ENCODE data around the gene PFN2.
A peak's percentile ranks its signal among the peaks of the same experiment; 100 is the strongest.
"Not testable (repeated sequence)": the region's sequence is repeated elsewhere in the genome, so short reads cannot be mapped to it uniquely, and the experiment has no call there.

The PFN2 gene, protein sequence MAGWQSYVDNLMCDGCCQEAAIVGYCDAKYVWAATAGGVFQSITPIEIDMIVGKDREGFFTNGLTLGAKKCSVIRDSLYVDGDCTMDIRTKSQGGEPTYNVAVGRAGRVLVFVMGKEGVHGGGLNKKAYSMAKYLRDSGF

GRCh38 chr3:149970716-149971402, at the start of gene PFN2:
TSS of gene PFN2 (minus strand) at chr3:149970895. CDS start at chr3:149970856, 39 bp downstream.
- DNase-seq (ENCODE audit: low read depth in 2 of 2) = peak; percentile 11 to 27

- DNase-seq (ENCODE audit: low read depth in 2 of 2) = no peak
Measured at GRCh38 chr3:150015901-150016300, 45.2 kb upstream of the PFN2 start.

DNA sequence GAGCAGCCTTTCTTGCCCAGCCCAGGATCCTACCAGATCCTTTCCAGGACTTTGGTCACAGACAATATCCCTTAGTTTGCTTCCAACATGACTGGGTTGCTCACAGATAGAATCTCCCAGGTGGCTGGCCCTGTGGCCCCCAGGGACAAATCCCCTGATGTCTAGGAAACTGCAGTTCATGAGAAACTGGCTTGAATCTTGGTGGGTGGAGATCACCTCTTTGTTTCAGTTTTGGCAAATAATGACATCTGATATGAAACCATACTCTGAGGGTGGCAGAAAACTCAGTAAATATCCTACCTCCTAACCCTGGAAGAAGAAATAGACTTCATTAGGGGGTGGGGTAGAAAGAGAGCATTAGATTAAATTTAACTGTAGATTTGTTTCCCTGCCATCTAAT, 44.1 kb upstream of the PFN2 start:
- no peak for DNase-seq (ENCODE audit: low read depth in 2 of 2)

- DNase-seq (ENCODE audit: low read depth in 2 of 2) = no peak
Measured at GRCh38 chr3:150013801-150014200, 43.1 kb upstream of the PFN2 start.

DNA sequence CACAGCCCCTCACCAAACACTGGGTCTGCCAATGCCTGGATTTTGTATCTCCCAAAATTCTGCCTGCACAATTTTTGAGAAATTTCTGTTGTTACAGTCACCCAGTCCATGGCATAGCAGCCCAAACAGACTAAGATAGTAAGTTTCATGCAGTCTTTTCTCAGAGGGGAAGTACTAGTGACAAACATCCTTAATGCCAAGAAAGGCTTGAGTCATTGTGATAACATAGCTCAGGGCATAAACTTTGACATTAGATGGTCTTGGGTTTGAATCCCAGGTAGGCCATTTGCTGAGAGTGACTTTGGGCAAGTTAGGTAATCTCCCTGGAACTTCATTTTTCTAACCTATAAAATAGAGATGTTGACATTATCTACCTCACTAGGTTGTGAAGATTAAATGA, 36.1 kb upstream of the PFN2 start:
- DNase-seq (ENCODE audit: low read depth in 2 of 2) = no peak

DNA sequence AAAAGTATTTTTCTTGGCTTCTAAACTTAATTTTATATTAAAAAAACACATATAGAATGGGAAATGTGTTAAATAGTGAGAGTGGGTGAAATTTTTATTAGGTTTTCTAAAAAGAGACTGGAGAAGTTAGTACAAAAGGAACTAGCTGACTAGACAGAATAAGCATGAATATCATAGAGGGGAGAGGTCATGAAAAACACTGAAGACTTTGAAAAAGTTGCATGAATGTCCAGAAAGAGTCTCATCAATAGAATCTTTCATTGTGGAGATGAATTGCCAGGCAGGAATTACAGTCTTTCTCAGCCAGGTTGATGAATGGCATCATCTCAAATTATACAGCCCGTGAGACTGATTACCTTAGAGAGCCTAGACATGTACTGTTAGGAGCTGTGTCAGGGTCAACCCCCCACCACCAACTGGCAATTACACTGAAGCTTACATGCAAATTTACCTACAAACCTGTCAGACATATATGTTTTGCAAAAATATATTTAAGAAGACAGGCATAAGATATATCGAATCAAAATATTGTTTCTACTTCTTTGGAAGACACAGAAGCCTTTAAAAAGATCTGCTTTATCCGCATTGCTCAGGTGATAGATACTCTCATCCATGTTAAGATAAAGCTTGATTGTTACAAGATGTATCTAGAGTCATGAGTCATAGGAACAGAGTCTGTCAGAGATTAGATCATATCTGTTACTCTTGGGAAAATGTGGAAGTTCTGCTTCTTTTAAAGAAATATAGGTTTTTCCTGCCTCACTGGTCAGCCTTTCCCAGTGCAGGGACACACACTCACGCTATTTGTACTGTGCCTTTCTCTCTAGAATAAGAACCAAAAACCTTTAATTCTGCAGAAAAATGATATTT, 34.8 kb upstream of the PFN2 start:
- DNase-seq (ENCODE audit: low read depth in 2 of 2) = no peak

DNA sequence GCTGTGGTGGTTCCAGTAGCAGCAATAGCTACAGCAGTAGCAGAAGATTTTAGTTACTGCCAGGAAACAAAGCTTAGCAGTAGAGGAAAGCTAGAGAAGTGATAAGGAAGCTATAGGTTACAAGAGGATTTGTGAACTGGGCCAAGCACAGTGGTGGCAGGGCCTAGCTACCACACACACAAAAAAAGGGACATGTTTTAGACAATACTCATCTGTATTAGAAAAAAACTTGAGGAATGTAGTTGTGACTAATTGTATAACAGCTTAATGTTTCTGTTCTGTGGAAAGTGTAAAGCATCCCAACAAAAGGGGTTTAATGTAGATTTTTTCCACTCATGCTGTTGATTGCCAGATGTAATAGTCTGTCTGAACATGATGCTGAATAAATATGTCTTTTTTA, 29.9 kb upstream of the PFN2 start:
- DNase-seq (ENCODE audit: low read depth in 2 of 2) = no peak

- DNase-seq (ENCODE audit: low read depth in 2 of 2) = no peak
Measured at GRCh38 chr3:149999421-149999820, 28.7 kb upstream of the PFN2 start.

- no peak for DNase-seq (ENCODE audit: low read depth in 2 of 2)
Measured at GRCh38 chr3:149998946-149999345, 28.3 kb upstream of the PFN2 start.

GRCh38 chr3:149992416-149993058, 21.8 kb upstream of the PFN2 start:
- DNase-seq (ENCODE audit: low read depth in 2 of 2) = no peak

DNA sequence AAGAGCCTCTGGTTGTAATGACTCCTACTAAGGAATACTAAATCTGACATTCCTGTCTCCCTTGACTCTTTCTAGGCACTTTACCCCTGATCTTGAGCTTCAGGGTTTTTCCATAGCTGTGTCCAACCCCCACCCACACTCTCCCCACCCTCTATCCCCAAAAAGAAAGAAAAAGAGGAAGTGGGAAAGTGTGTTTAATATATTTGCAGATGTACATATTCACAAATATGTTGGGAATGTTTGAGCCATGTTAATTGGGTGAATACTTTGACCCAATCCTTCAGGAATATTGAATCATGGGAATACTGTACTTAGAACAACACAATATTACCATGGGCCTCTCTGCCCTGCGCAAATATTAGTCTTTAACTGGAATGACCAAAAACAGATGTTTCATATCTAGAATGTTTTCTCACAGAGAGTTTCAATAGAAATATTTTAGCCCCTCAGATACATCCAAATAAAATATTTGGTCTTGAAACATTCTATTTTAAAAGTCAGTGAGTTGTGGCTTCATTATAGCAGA, 19.8 kb upstream of the PFN2 start:
- no peak for DNase-seq (ENCODE audit: low read depth in 2 of 2)

DNA sequence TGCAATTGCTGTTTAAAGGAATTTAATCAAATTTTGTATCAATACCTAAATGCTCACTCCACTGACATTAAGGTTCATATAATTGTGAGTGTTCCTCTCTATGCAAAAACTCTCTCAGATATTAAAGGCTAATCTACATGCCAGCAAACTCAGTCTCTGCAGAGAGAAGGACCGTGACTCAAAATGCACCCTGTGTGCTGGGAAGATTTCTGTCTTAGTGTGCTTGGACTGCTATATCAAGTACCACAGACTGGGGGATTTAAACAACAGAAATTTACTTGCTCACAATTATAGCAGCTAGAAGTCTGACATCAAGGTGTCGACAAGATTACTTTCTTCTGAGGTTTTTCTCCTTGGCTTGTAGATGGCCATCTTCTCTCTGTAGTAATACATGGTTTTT, 18.6 kb upstream of the PFN2 start:
- no peak for DNase-seq (ENCODE audit: low read depth in 2 of 2)

DNA sequence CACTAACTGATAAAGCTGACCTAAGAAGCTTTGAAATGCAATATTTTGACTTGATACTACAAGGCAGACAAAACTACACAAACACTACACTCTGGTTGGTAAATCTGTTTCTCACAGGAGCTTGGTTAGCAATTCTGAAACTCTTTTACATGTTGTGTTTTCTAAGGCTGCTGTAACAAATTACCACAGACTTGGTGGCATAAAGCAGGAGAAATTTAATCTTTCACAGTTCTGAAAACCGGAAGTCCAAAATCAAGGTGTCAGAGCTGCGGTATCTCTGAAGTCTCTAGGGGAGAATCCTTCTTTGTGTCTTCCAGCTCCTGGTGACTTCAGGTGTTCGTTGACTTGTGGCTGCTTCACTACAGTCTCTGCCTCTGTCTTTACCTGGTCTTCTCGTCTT, 12.9 kb upstream of the PFN2 start:
- no peak for DNase-seq (ENCODE audit: low read depth in 2 of 2)

GRCh38 chr3:149983053-149983452, 12.4 kb upstream of the PFN2 start:
- not testable (repeated sequence) for DNase-seq (ENCODE audit: low read depth in 2 of 2)

DNA sequence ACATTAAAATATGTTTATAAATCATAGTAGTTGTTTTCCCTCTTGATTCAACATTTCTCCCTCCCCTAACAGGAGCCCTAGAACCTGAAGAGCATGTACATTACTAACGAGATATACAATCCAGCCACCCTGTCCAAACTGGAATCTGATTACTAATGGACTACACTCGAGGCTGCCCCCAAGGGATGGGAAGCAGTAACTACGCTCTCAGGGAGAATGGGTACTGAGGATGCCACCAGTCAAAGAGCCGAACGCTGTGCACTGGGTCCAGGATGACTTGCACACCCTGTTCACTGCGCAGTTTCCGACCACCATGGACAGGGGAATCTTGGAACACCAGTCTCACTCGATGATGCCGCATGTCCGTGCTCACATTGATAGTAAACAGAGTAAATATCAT, 11.3 kb upstream of the PFN2 start:
- DNase-seq (ENCODE audit: low read depth in 2 of 2) = not testable (repeated sequence)

- no peak for DNase-seq (ENCODE audit: low read depth in 2 of 2)
Measured at GRCh38 chr3:149977386-149977785, 6.7 kb upstream of the PFN2 start.

DNA sequence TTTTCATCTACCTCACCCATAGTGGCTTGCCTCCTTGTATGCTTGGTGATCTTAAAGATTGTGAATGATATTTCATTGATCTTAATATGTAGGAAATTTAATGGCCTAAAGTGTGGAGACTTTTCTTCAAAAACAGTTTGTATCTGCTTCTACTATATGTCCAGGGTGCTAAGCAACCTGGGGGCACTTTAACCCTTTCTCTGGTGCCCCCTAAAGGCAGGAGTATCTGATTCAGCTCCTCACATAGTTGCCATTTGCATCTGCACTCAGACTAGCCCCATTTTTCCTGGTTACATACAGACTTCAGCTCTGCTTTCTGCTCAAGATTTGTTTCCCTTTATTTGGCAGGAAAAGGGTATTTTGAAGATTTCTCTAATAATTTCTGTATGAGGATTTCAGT, 5.2 kb upstream of the PFN2 start:
- no peak for DNase-seq (ENCODE audit: low read depth in 2 of 2)

DNA sequence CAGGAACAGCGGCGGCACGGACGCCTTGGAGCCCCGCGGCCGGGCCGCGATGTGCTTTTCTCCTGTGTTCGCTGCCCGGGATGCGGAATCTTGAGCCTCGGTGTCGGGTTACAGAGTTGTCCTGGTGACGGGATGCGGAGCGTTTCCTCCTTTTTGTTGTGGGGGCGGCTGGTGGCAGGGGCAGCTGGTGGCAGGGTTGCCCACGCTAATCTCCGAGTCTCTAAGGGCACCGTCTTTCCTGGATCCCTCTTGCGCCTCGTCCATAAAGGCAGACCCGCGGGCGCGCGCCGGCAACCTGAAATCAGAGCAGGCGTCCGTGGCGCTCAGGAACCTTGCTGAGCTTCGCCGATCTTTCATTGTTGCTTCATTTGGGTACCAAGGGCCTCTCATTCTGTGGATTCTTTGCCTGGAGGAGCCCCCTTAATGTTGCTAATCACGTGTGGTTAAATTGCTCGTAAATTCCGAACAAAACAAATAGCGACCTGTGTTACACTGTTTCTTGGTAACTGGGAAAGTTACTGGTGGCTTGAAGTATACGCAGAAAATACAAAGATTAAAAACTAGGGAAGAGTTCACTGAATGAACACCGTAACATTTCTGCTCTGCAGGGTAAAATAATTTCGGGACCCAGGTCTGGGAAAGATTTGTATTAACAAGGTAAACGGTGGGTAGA, 844 bp upstream of the PFN2 start:
- DNase-seq (ENCODE audit: low read depth in 2 of 2) = no peak

DNA sequence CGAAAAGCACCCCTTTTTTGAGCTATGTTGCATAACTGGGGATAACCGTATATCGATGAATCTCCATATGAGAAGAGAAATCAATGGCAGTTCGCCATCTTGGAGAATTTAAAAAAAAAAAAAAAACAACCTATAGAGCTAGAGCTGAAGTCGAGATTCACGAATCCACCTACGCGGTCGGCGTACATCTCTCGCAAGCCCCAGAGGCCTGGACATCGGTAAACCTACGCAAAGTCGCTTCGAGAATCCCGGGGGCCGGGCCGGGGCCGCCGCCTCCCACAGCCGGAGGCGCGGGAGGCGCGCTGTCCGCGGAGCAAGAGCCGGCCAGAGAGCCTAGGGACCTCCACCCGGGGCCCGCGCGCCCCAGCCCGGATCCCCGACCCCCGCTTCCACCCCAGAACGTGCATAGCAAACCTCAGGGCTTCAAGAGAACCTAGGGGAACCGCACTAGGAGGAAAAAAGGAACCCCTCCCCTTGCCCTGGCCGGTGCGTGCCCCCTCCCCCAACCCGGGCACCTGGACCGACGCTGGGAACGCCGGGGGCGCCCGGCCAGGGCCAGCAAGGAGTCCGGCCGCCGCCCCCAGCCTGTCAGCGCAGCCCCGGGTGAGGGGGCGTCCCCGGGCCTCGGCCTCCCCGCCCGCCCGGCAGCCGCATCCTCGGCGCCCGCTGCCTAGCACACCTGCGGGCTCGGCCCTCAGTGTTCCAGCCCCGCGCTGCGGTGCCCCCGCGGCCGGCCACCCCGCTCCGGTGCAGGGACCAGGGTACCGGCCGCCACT, 567 bp downstream of the PFN2 start:
- DNase-seq (ENCODE audit: low read depth in 2 of 2) = peak; percentile 48 to 52

DNA sequence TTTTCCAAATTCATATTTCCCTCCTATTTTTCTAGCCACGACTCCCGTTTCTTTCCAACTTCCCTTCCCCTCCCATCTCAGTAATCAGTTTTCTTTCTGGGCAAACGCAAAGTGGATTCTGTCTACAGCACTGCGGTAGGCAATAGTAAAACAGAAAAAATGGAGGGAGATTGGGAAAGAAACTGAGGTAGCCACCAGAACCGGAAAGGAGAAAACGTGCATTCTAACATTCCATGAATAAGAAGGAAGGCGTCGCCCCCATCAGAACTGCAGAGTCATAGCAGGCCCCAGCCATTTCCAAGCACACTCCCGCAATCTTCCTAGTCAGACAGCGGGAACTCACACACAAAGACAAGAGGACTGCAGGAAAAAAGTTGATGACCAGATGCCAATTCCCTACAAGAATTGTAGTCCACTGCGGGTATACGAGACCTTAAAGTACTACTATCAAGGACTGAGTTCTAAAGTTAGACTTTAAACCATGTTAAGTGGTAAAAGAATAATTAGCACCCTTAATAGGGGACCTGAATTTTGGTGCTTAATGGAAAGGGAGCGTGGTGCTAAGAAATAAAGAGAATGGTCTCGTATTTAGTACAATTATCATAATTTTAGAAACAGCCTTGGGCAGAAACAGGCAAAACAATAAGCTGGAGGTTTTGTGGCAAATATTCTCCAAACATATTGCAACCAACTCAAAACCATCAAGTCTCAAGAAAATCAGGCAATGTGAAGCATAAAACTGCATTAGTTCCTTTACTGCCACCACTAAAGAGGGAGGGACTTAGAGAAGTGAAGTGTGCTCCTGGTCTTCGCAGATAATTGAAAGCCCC, 1.4 kb downstream of the PFN2 start:
- no peak for DNase-seq (ENCODE audit: low read depth in 2 of 2)
